GM10266 (cell line): ENCODE data around the gene AKAP13.

Experiments used
- DNase-seq: peaks from one replicate; pipeline ENCODE4 v3.0.0; 2012; ENCODE audit errors: extremely low spot score
- TF ChIP-seq, protein P1 (sequence below): IDR thresholded peaks from 2 replicates; pipeline ENCODE4 v1.5.1; 2012; ENCODE audit warnings: mild to moderate bottlenecking, low read depth; ENCODE audit not compliant: control insufficient read depth, insufficient read depth; ENCODE audit errors: missing control alignments

Gene AKAP13

DNA sequence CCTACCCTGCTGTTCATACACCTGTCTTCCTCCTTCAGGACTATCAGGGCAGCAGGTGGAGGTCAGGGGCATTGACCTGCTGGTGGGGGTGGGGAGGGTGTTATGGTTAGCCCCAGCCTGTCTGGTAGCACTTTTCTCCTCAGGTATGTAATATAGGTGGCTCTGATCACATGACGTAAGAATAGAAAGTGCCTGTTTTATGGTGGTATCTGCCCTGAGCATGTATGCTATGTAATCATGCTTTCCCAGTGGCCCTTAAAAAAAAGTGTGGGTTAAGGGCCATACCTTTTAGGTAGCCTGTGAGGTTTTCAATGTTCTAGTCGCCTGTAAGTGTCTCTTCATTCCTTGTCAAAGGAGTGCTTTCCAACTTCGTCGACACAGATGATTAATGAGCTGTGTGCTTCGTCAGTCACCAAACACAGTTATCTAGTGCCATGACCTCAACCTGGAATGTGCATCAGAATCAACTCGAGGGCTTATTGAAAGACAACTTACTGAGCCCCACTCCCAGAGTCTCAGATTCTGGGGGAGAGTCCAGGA, 328.1 kb downstream of the AKAP13 start:
- TF ChIP-seq, protein P1, sequence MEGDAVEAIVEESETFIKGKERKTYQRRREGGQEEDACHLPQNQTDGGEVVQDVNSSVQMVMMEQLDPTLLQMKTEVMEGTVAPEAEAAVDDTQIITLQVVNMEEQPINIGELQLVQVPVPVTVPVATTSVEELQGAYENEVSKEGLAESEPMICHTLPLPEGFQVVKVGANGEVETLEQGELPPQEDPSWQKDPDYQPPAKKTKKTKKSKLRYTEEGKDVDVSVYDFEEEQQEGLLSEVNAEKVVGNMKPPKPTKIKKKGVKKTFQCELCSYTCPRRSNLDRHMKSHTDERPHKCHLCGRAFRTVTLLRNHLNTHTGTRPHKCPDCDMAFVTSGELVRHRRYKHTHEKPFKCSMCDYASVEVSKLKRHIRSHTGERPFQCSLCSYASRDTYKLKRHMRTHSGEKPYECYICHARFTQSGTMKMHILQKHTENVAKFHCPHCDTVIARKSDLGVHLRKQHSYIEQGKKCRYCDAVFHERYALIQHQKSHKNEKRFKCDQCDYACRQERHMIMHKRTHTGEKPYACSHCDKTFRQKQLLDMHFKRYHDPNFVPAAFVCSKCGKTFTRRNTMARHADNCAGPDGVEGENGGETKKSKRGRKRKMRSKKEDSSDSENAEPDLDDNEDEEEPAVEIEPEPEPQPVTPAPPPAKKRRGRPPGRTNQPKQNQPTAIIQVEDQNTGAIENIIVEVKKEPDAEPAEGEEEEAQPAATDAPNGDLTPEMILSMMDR: no peak
- no peak for DNase-seq

DNA sequence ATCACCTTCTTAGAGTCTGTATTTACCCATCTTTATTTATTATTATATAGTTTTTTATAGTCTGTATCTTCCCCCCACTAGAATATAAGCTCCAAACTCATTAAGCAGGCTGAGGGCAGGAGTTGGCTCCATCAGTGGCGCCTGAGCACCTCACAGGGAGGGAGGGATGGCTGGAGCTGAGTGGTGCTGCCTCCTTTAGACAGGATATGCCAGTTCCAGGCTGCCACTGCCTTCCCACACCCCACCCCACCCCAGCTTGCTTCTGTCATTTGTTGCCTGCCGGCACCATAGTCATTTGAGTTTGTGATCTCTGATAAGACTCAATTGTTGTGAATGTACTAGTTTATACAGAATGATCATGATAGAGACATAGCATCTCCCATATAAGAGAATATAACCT, 328.8 kb downstream of the AKAP13 start:
- TF ChIP-seq, protein P1: no peak
- no peak for DNase-seq

DNA sequence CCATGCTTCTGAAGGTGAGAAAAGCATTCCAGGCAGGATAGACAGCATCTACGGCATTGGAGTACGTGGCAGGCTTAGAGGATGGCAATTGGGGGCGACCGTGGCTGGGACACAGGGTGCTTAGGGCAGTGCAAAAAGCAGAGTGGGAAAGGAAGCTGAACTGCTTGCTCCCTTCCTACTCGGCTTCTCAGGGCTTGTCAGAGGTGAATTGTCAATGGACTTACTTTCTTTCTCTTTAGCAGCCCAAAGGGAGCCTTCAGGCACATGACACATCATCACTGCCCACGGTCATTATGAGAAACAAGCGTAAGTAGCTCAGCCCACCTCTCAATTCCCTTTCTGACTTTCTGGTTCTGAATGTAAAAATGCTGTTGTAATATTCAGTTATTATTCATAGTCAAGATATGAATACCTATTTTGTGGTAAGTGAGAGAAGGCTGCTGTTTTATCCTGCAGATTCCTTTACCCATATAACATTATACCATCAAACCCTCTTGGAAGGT, 330.0 kb downstream of the AKAP13 start:
- TF ChIP-seq, protein P1: no peak
- no peak for DNase-seq

DNA sequence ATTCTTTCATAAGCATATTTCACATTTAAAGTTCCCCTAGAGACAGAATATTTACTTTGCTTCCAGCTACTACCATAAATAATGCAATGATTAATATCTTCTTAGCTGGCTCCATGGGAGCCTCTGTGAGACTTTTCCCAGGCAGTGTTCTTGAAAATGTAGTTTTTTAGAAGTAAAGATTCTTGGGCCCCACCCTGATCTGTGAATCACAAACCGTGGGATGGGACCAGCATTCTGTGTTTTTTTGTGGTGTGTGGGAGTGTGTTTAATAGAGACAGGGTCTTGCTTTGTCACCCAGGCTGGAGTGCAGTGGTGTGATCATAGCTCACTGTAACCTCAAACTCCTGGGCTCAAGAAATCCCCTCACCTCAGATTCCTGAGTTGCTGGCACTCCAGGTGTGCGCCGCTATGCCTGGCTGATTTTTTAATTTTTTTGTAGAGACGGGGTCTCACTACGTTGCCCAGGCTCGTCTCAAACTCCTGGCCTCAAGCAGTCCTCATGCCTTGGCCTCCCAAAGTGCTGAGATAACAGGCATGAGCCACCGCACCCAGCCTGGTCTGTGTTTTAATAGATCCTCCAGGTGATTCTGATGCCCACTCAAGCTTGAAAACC, 331.3 kb downstream of the AKAP13 start:
- TF ChIP-seq, protein P1: no peak
- DNase-seq: no peak

DNA sequence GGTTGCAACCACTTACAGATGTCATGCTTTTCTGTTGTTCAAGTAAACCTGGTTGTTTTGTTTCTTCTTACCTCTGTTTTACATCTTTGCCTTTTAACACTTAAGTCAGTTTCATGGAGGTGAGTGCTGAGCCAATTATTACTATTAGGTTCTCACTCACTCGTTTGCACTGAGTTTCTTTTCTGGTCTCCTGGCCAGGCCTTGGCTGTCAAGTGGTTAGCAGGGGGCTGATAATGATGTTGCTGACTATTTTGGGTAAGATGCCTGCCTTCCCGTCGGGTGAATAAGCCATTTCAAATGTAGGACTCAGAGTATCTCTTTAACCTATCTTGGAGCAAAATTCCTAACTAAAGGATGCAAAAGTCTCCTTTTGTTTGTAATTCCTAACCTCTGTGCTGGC, 335.9 kb downstream of the AKAP13 start:
- TF ChIP-seq, protein P1: no peak
- no peak for DNase-seq

DNA sequence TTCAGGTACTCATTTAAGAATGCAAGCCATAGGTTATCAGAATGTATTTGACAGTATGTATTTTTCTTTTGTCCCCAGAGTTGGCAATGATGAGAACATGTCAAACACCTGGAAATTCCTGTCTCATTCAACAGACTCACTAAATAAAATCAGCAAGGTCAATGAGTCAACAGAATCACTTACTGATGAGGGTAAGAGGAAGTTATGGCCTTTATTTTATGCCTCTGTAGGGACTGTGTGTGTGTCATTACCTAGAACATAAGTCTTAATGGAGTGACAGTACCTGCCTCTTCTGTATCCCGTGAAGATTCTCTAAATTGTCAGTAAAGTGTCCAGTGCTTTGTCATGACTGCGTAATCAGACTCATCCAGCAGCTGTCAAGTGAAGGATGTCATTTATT, 336.8 kb downstream of the AKAP13 start:
- TF ChIP-seq, protein P1: no peak
- no peak for DNase-seq

DNA sequence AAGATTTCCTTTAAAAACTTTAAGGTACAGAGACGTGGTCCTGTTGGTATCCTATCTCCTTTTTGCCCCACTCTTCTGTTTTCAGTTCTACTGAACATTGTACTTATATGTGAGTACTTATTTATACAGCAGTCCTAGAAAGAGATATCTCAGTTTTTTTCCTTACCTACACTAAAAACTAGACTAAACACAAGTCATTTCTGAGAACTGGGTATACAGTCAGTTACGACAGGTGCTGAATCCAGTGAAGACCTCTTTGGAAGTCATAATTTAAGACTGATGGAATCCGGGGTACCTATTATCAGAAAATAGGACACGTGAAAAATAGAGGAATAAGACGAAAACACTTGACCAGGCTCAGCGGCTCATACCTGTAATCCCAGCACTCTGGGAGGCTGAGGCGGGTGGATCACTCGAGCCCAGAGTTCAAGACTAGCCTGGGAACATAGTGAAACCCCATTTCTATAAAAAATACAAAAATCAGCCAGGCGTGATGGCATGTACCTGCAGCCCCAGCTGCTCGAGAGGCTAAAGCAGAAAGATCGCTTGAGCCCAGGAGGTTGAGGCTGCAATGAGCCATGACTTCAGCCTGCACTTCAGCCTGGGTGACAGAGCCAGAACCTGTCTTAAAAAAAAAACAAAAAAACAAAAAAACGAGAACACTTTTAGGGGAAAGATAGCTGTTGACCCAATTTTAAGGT, 338.0 kb downstream of the AKAP13 start:
- TF ChIP-seq, protein P1: no peak
- DNase-seq: no peak
